ENCODE measurements around the gene LRCH2.
"Not testable (repeated sequence)": the region's sequence is repeated elsewhere in the genome, so short reads cannot be mapped to it uniquely, and the experiment has no call there.

The LRCH2 gene, protein sequence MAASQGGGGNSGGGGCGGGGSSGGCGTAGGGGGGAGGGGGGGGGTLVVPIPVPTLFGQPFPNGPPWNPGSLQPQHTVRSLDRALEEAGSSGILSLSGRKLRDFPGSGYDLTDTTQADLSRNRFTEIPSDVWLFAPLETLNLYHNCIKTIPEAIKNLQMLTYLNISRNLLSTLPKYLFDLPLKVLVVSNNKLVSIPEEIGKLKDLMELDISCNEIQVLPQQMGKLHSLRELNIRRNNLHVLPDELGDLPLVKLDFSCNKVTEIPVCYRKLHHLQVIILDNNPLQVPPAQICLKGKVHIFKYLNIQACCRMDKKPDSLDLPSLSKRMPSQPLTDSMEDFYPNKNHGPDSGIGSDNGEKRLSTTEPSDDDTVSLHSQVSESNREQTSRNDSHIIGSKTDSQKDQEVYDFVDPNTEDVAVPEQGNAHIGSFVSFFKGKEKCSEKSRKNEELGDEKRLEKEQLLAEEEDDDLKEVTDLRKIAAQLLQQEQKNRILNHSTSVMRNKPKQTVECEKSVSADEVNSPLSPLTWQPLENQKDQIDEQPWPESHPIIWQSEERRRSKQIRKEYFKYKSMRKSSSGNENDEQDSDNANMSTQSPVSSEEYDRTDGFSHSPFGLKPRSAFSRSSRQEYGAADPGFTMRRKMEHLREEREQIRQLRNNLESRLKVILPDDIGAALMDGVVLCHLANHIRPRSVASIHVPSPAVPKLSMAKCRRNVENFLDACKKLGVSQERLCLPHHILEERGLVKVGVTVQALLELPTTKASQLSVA

GRCh38 chrX:115233497-115234455 is at the start of gene LRCH2:
LRCH2 (minus strand) TSS chrX:115234096; CDS start chrX:115234041, 55 bp downstream.
- no peak for DNase-seq

- no peak for DNase-seq
Measured at GRCh38 chrX:115269051-115269683, 35.3 kb upstream of the LRCH2 start.

DNA sequence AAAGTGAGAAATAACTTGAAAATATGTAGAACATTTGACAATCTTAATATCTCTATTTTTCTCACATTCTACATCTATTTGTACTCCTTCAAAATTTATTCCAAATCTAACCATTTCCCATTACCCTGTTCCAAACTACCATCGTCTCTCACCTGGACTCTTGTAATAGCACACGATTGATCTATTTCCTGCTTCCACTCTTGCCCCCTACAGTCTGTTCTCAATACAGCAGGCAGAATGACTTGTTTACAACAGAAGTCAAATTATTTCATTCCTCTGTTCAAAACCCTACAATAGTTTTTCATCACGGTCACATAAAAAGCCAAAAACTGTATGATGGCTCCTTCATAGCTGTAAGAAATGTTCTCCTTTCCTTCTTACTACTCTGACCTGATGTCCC is 34.5 kb upstream of the LRCH2 start:
- no peak for DNase-seq

DNA sequence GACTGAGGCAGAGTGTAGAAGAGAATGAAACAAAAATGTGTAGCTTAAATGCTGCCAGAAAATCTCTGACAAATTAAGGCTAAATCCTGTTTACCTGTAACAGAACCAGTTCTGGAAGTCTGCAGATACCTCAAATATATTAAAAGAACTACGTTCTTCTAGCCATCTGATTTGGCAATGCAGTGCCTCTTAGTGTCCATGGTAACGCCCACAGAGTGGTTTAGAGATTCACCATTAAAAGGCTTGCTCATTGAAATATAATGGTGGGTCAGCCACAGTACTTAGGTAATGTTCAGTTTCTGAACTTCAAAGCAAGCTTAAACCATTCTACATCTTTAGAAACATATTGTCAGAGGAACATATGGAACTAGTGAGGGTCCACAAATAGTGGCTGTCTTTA is 32.4 kb upstream of the LRCH2 start:
- no peak for DNase-seq

- DNase-seq: no peak
Measured at GRCh38 chrX:115264009-115264408, 30.1 kb upstream of the LRCH2 start.

- DNase-seq: no peak
Measured at GRCh38 chrX:115261148-115261547, 27.3 kb upstream of the LRCH2 start.

- no peak for DNase-seq
Measured at GRCh38 chrX:115260330-115260729, 26.4 kb upstream of the LRCH2 start.

- DNase-seq: no peak
Measured at GRCh38 chrX:115259238-115259875, 25.5 kb upstream of the LRCH2 start.

DNA sequence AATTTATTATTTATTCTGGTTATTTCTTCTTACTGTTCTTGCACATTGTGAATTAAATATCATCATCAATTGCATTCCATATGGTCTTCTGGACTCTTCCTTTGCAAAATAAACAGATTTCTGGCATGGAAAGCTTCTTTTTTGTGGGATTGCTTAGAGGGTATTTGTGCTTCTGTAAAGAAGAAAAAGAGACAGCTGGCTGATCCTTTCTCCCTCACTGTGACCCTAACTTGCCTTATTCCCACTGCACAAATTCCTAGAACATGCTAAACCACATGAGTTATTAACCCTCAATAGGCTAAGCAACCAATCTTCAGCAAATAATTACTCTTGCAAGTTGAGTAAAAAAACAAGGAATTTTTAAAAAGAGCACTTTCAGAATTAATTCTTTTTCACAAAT is 23.8 kb upstream of the LRCH2 start:
- DNase-seq: no peak

DNA sequence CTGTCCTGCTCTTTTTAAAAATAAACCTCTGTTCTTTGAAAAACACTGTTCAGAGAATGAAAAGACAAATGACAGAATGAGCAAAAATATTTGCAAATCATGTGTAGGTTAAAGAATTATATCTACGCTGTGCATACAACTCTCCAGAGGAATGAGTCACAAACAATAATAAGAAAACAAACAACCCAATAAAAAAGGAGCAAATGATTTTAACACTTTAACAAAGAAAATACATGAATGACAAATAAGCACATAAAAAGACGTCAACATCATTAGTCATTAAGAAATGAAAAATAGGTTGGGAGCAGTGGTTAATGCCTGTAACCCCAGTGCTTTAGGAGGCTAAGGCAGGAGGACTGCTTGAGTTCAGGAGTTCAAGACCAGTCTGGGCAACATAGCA is 21.1 kb upstream of the LRCH2 start:
- DNase-seq: no peak

- no peak for DNase-seq
Measured at GRCh38 chrX:115251458-115252233, 17.8 kb upstream of the LRCH2 start.

- no peak for DNase-seq
Measured at GRCh38 chrX:115237056-115237455, 3.2 kb upstream of the LRCH2 start.

GRCh38 chrX:115236560-115236959 is 2.7 kb upstream of the LRCH2 start:
- no peak for DNase-seq

DNA sequence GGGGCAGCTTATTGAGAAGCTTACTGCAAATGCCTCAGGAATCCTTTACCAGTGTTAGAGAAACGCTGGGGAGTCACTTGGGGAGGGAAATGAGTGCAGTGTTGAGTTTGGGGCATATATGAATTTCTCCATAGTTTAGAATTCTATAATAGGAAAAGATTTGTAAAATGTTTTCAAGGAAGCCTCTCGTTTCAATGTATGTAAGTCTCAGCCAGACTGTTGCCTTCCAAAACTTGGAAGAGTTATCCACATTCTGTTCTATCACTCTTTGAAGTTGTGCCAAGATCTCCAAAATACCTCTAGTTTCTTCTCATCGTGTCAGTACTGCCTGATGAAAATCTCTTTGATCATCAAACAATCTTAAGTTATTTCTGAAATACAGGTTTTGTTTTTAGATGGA is 565 bp upstream of the LRCH2 start:
- DNase-seq: no peak

DNA sequence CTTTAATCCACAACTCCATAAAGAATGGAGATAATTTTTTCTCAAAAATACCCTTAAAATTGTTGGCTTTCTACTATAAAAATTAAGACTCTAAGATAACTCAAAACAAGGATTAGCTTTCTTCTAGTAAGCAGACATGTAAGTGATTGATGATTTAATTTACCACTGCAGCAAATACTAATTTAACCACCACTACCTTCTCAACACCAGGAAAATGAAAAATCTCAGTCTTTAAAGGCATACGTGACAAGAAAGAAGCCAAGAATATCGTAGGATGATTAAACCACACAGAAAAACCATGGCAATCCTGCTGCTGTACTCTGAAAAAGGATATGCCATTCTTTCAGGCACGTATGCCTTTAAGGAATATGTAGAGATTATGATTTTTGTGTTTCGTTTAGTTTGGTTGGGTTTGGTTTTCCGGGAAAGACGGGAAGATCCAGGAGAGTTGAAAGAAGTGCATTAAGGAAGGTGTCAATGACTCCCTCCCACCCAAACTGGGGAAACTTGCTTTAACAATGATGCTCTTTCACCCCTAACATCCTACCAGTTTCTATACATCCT is 881 bp downstream of the LRCH2 start:
- no peak for DNase-seq

DNA sequence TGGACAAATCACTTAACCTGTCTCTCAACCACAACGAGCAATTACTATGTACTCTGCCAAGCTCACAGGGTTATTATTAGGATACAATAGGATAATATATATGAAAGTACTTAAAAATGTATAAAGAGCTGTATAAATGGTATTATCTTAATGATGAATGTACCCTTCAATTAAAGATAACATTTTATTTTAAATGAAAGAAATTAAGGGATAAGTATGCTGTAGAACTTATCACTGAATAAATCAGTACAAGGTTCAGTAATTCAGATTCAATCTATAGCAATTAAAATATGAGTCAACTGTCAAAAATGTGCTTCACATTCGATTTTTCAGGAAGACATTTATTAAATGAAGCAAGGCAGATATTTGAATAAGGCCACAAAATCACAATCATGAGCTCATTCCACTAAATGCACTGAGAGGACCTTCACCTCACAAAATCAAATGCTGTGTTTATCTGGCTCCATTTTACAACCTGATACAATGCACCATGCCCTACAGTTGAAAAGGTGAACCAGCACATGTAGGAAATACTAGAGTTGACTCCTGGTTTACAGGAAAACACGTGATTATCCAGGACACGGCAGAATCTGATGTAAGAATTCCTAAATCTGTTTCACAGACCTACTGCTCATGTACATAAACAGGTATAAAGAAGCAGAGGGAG is 4.4 kb downstream of the LRCH2 start:
- no peak for DNase-seq

DNA sequence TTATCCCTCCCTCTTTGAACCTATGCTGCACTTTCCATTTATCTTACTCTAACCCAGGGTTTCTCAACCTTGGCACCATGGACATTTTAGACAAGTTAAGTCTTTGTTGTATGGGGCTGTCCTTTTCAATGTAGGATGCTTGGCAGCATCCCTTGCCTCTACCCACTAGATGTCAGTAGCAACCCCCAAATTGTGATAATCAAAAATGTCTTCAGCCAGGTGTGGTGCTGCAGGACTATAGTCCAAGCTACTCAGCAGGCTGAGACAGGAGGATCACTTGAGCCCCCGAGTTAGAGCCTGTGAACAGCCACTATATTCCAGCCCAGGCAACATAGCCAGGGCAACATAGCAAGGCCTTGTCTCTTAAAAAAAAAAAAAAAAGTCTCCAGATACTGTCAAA is 7.0 kb downstream of the LRCH2 start:
- no peak for DNase-seq

GRCh38 chrX:115217346-115217745 is 16.6 kb downstream of the LRCH2 start:
- not testable (repeated sequence) for DNase-seq

- no peak for DNase-seq
Measured at GRCh38 chrX:115214605-115215004, 19.3 kb downstream of the LRCH2 start.

DNA sequence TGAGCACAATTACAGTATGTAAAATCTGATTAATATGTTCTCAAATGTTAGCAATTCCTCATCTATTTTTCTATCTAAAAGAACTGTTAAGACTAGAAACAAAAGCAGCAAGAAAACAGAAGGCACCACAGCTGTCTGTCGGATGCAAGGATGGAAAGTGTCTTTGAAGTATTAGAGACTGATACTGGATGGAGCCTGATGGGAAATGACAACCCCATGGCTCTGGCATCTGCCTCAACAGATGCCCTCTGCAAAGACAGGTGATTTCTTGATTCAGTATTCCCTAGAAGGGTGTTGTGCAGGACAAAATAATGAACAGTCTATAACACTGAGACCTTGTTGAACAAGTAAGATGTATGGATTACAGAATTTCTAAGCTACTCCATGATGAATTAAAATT is 19.7 kb downstream of the LRCH2 start:
- no peak for DNase-seq
